VCaP (cell line): Measurements from ENCODE around the gene TTC22.

Experiments
- H3K27ac ChIP-seq: fragments of 450-650 bp; 2 replicates; pipeline ENCODE4 v1.5.1; 2017
- TF ChIP-seq, protein P1 (sequence below): fragments of 450-650 bp; conservative IDR thresholded peaks from 2 replicates; pipeline ENCODE4 v1.5.1; 2017; ENCODE audit warnings: mild to moderate bottlenecking, moderate library complexity

Gene TTC22

GRCh38 chr1:54744696-54745095 is 56.4 kb downstream of the TTC22 start:
- TF ChIP-seq, protein P1, sequence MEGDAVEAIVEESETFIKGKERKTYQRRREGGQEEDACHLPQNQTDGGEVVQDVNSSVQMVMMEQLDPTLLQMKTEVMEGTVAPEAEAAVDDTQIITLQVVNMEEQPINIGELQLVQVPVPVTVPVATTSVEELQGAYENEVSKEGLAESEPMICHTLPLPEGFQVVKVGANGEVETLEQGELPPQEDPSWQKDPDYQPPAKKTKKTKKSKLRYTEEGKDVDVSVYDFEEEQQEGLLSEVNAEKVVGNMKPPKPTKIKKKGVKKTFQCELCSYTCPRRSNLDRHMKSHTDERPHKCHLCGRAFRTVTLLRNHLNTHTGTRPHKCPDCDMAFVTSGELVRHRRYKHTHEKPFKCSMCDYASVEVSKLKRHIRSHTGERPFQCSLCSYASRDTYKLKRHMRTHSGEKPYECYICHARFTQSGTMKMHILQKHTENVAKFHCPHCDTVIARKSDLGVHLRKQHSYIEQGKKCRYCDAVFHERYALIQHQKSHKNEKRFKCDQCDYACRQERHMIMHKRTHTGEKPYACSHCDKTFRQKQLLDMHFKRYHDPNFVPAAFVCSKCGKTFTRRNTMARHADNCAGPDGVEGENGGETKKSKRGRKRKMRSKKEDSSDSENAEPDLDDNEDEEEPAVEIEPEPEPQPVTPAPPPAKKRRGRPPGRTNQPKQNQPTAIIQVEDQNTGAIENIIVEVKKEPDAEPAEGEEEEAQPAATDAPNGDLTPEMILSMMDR, result no peak

GRCh38 chr1:54743416-54744226 is 57.5 kb downstream of the TTC22 start:
- TF ChIP-seq, protein P1, result no peak
- no peak overlapping the region for H3K27ac ChIP-seq

More at GRCh38 chr1:54744696-54745095, 56.4 kb downstream of the TTC22 start:
- no peak overlapping the region for H3K27ac ChIP-seq

- TF ChIP-seq, protein P1, result no peak
- no peak overlapping the region for H3K27ac ChIP-seq
Observed at GRCh38 chr1:54742282-54742681, 58.8 kb downstream of the TTC22 start.

DNA sequence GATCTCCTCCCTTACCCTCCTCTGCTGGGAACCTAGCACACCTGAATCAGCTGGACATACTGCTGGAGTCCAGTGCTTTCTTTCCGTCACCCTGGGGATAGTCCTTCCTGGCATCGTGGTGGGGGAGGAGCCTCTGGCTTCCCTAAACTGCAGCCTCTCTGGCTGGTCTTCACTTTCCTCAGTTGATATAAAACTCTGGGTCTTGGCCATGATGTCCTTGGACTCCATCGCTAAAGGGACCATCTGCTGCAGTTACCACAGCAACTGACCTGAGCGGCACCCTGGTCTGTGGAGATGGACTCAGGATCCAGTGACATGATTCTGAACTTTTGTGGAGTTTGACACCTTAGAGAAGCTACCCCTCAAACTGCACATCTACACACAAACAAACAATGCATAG is 59.6 kb downstream of the TTC22 start:
- TF ChIP-seq, protein P1, result no peak
- no peak overlapping the region for H3K27ac ChIP-seq

GRCh38 chr1:54738244-54738643 is 62.9 kb downstream of the TTC22 start:
- H3K27ac ChIP-seq, result no peak overlapping the region
- TF ChIP-seq, protein P1, result no peak

- TF ChIP-seq, protein P1, result no peak
- H3K27ac ChIP-seq, result no peak overlapping the region
Observed at GRCh38 chr1:54736685-54737084, 64.4 kb downstream of the TTC22 start.
